Karpas-422 (cell line): Measurements from ENCODE around the gene AHSP. TPM values are rescaled to one million over a fixed set of nuclear protein-coding genes. Genes with fewer than 3 reads are reported as not detected.
A peak's percentile ranks its signal among the peaks of the same experiment; 100 is the strongest.

ENCODE experiments used
- DNase-seq: peaks from one replicate; pipeline ENCODE4 v3.0.0-alpha.2; 2015
- H2AFZ ChIP-seq: fragments of 200-600 bp; sonication (generic); 2 replicates; pipeline ENCODE4 v1.6.1; 2014; ENCODE audit warnings: antibody characterized with exemption, low read length, mixed read lengths
- H3K27ac ChIP-seq: fragments of 200-600 bp; sonication (generic); 2 replicates; pipeline ENCODE4 v1.5.1; 2014; ENCODE audit warnings: mild to moderate bottlenecking, low read length, moderate library complexity
- H3K27me3 ChIP-seq: fragments of 200-600 bp; sonication (generic); 2 replicates; pipeline ENCODE4 v1.6.1; 2014; ENCODE audit warnings: low read length, mixed read lengths
- H3K36me3 ChIP-seq: fragments of 200-600 bp; sonication (generic); 2 replicates; pipeline ENCODE4 v1.6.1; 2014; ENCODE audit warnings: low read length, mixed read lengths; ENCODE audit not compliant: insufficient read depth
- H3K4me1 ChIP-seq: fragments of 200-600 bp; sonication (generic); 2 replicates; pipeline ENCODE4 v1.6.1; 2014; ENCODE audit warnings: mild to moderate bottlenecking, low read length, mixed read lengths
- H3K4me2 ChIP-seq: fragments of 200-600 bp; sonication (generic); 2 replicates; pipeline ENCODE4 v1.6.1; 2014; ENCODE audit warnings: low read length, low read depth, mild to moderate bottlenecking; ENCODE audit not compliant: poor library complexity, severe bottlenecking
- H3K4me3 ChIP-seq: fragments of 200-600 bp; sonication (generic); 2 replicates; pipeline ENCODE4 v1.5.1; 2014; ENCODE audit warnings: mild to moderate bottlenecking, antibody characterized with exemption, low read length, mixed read lengths
- H3K79me2 ChIP-seq: fragments of 200-600 bp; sonication (generic); 2 replicates; pipeline ENCODE4 v1.6.1; 2014; ENCODE audit warnings: mild to moderate bottlenecking, low read length, mixed read lengths
- H3K9ac ChIP-seq: fragments of 200-600 bp; sonication (generic); 2 replicates; pipeline ENCODE4 v1.6.0; 2014; ENCODE audit warnings: low read length
- H3K9me2 ChIP-seq: fragments of 200-600 bp; sonication (generic), shearing (Covaris generic); replicated peaks from 2 replicates; pipeline ENCODE4 v1.6.0; 2014; ENCODE audit warnings: mild to moderate bottlenecking, low read length, moderate library complexity; ENCODE audit not compliant: insufficient read depth
- H3K9me3 ChIP-seq: fragments of 300-700, 200-600 bp; sonication (generic); 2 replicates; pipeline ENCODE4 v1.6.1; 2014; ENCODE audit warnings: low read length, mixed read lengths
- H4K20me1 ChIP-seq: fragments of 200-600 bp; sonication (generic); 2 replicates; pipeline ENCODE4 v1.6.1; 2014; ENCODE audit warnings: mild to moderate bottlenecking, antibody characterized with exemption, low read length, low read depth; ENCODE audit not compliant: insufficient read depth
- total RNA-seq: library from RNA; depleted of rRNA; stranded (reverse); fragments of >200 nt; shearing (Covaris generic); gene quantifications from 2 replicates; pipeline ENCODE4 v1.2.3, GENCODE V29; 2014; ENCODE audit warnings: low replicate concordance

Gene AHSP
- total RNA-seq, 1 experiment from 2014 or later = not detected

DNA sequence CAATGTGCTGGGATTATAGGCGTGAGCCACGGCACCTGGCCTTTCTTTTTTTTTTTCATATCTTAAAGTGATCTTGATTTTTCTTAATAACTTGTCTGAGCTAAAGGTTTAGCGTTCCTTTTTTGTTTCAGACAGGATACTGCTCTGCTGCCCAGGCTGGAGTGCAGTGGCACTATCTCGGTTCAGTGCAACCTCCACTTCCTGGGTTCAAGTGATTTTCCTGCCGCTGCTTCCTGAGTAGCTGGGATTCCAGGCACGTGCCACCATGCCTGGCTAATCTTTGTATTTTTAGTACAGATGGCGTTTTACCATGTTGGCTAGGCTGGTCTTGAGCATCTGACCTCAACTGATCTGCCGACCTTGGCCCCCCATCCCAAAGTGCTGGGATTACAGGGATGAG is 23.5 kb upstream of the AHSP start:
- no peak overlapping the region for H3K9ac ChIP-seq
- peaks cover 22% of the 10 kb centered on the region for H3K4me1 ChIP-seq
- H3K27me3 ChIP-seq = no peaks in the 10 kb centered on the region
- no peaks in the 10 kb centered on the region for H4K20me1 ChIP-seq
- peaks cover 7% of the 10 kb centered on the region; the same call in 1 of the 2 replicates for H3K36me3 ChIP-seq
- no peak overlapping the region for H2AFZ ChIP-seq
- H3K79me2 ChIP-seq = peaks cover 34% of the 10 kb centered on the region
- no peak overlapping the region for H3K4me3 ChIP-seq
- H3K4me2 ChIP-seq = no peak overlapping the region
- no peaks in the 10 kb centered on the region for H3K9me2 ChIP-seq
- no peak for DNase-seq
- no peaks in the 10 kb centered on the region for H3K9me3 ChIP-seq
- no peak overlapping the region for H3K27ac ChIP-seq

DNA sequence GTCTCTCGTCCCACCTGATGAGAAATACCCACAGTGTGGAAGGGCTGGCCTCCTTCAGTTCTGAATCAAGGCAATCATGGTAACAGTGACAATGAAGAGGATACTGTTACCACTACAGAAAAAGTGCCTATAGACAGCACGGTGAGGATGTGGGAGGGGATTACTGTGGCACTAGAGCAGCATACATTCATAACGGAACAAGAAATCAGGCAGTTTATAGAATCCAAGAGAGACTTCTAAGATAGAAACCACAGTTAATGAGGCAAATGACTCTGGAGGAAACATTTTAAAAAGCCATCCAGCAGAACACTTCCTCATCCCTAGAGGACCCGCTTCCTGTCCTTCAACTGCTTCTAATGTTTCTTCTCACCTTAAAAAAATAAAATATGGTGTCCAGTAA is 22.2 kb upstream of the AHSP start:
- Histone ChIP-seq H3K4me3 (no peak overlapping the region), H3K4me2 (no peak overlapping the region), H3K9ac (no peak overlapping the region), H3K27ac (no peak overlapping the region), H3K4me1 (peaks cover 29% of the 10 kb centered on the region), H3K9me2 (no peaks in the 10 kb centered on the region), H3K36me3 (peaks cover 2% of the 10 kb centered on the region; the same call in 1 of the 2 replicates), H3K79me2 (peaks cover 35% of the 10 kb centered on the region), H3K9me3 (no peaks in the 10 kb centered on the region), H4K20me1 (no peaks in the 10 kb centered on the region), H2AFZ (no peak overlapping the region), H3K27me3 (no peaks in the 10 kb centered on the region)
- no peak for DNase-seq

DNA sequence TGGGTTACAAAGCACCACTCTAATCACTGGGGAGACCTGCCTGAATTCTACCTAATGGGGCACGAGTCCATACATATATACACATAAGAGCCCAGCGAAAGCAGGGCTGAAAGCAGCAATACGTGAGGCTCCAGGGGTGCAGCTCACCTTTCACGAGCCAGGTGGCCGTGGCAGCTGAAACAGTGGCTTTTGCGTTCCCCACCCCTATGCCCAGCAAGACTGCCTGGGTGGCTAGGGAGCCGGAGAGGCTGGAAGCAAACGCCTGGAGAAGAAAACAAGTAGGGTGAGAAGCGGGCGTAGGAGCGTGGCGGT is 20.1 kb upstream of the AHSP start:
- Histone ChIP-seq H3K9ac (peak overlapping the region; percentile 84), H3K4me1 (peaks cover 29% of the 10 kb centered on the region), H4K20me1 (no peaks in the 10 kb centered on the region), H3K9me3 (no peaks in the 10 kb centered on the region), H3K27ac (no peak overlapping the region), H2AFZ (peak overlapping the region; percentile 45; the same call in 1 of the 2 replicates), H3K4me2 (peak overlapping the region; percentile 94), H3K36me3 (no peaks in the 10 kb centered on the region), H3K79me2 (peaks cover 35% of the 10 kb centered on the region), H3K27me3 (no peaks in the 10 kb centered on the region), H3K4me3 (peak overlapping the region; percentile 79), H3K9me2 (no peaks in the 10 kb centered on the region)
- no peak for DNase-seq

DNA sequence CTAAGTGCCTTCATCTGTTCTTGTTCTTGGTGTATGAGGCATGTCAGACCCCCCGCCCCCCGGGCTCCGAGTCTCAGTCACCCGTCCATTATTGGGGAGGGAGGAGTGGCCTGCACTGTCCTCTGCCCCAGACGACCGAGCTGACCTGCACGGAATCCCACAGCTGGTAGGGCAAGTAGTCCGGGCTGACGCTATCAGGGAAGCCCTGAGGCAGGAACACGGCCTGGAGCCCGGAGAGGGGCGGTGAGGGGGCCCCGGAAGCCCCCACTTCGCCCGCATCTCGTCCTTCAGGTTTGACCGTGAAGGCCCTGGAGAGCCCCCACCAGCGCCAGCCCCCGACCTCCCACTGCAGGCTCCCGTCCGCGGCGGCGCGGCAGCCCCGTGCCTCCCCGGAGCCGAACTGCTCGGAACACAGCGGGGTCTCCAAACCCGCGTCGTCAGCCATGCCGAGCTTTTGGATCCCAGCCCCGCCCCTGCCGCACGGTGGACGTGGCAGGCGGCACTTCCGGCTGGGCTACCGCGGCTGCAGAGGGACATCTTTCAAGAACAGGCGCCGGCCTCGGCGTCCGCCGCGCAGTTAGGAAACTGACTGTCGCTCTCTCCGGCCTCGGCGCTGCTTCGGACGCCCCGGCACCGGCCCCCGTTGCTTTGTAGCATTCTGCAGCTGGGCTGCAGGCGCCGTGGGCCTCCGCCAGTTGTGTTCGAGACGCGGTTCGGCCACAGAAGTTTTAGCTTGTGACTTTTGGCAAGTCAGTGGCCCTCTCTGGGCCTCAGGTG is 19.6 kb upstream of the AHSP start, which contains the start of gene RUSF1:
Gene RUSF1 (minus strand): TSS at position 463 of the 777 bp plus-strand sequence. CDS start 18 bp downstream, at position 445.
- Histone ChIP-seq H2AFZ (peak within 1 kb of the TSS; percentile 45), H3K9me2 (no peaks in the 10 kb centered on the region), H3K9ac (peak within 1 kb of the TSS; percentile 84), H3K4me1 (peaks cover 29% of the 10 kb centered on the region), H3K4me3 (peak within 1 kb of the TSS; percentile 79), H3K36me3 (no peaks in the 10 kb centered on the region), H3K9me3 (no peaks in the 10 kb centered on the region), H3K27ac (peak within 1 kb of the TSS; percentile 12; the same call in 1 of the 2 replicates), H3K79me2 (peaks cover 35% of the 10 kb centered on the region), H3K4me2 (peak within 1 kb of the TSS; percentile 94), H3K27me3 (no peaks in the 10 kb centered on the region), H4K20me1 (no peaks in the 10 kb centered on the region)
- peak; percentile 94 for DNase-seq

DNA sequence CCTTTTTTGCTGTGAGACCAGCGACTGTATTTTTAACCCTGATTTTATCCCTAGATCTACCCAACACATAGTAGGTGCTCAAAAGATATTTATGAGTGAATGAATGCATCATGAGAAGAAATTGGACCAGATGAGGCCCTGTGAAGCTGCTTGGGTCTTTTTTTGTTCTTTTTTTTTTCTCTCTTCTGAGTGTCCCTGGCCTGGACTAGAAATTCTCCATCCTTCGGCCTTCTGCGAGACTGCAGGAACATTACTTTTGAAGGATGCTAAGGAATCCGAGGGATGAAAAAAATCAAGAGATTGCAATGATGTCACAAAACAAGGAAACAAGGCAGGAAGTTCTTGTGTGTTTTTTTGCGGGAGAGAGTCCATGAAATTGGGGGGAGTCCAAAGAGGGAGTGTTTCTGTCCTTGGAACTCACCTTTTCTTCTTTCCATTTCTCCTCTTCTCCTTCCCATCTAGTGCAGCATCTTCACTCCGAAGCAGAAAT is 18.9 kb upstream of the AHSP start:
- no peaks in the 10 kb centered on the region for H3K9me3 ChIP-seq
- H3K9me2 ChIP-seq = no peaks in the 10 kb centered on the region
- no peaks in the 10 kb centered on the region for H3K27me3 ChIP-seq
- peaks cover 29% of the 10 kb centered on the region for H3K4me1 ChIP-seq
- H3K27ac ChIP-seq = peak overlapping the region; percentile 12; the same call in 1 of the 2 replicates
- peak overlapping the region; percentile 79 for H3K4me3 ChIP-seq
- H3K9ac ChIP-seq = peak overlapping the region; percentile 84
- peak overlapping the region; percentile 94 for H3K4me2 ChIP-seq
- no peaks in the 10 kb centered on the region for H4K20me1 ChIP-seq
- DNase-seq = no peak
- H3K36me3 ChIP-seq = no peaks in the 10 kb centered on the region
- H2AFZ ChIP-seq = peak overlapping the region; percentile 16
- peaks cover 35% of the 10 kb centered on the region for H3K79me2 ChIP-seq

DNA sequence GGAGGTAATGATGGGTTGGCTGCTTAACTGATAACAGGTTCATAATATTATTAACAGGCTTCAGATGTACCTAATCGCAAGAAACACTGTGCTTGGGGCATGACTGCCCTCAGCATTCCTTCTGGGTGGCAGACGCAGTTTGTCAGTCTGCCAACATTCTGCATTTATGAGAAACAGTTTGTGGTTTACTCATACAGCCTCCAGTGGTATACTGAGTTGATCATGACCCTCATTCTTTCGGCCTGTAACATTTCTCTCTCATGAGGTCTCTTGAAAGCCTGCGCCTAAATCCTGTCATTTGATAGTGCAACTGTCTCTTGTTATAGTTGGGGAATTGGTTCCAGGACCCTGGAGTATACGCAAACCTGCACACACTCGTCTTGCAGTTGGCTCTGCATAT is 14.6 kb upstream of the AHSP start:
- no peaks in the 10 kb centered on the region for H3K9me3 ChIP-seq
- no peaks in the 10 kb centered on the region for H3K27me3 ChIP-seq
- no peak overlapping the region for H2AFZ ChIP-seq
- no peaks in the 10 kb centered on the region for H3K36me3 ChIP-seq
- no peak for DNase-seq
- H3K4me2 ChIP-seq = no peak overlapping the region
- H3K4me3 ChIP-seq = no peak overlapping the region
- H3K27ac ChIP-seq = no peak overlapping the region
- no peak overlapping the region for H3K9ac ChIP-seq
- H3K9me2 ChIP-seq = no peaks in the 10 kb centered on the region
- peaks cover 11% of the 10 kb centered on the region for H3K4me1 ChIP-seq
- no peaks in the 10 kb centered on the region for H4K20me1 ChIP-seq
- peaks cover 9% of the 10 kb centered on the region for H3K79me2 ChIP-seq

DNA sequence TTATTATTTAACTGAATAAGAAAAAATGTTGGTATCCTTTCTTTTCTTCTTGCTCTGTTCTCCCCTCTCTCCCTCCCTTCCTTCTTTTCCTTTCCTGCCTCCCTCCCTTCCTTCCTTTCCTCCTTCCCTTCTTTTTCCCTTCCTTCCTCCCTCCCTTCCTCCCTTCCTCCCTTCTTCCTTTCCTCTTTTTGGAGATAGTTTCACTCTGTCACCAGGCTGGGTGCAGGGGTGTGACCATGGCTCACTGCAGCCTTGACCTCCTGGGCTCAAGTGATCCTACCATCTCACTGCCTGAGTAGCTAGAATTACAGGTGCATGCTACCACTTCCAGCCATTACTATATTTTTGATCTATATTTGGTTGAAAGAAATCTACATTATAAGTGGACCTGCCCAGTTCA is 13.8 kb upstream of the AHSP start:
- Histone ChIP-seq H2AFZ (no peak overlapping the region), H3K4me3 (no peak overlapping the region), H4K20me1 (no peaks in the 10 kb centered on the region), H3K79me2 (peaks cover 3% of the 10 kb centered on the region), H3K9me2 (no peaks in the 10 kb centered on the region), H3K27ac (no peak overlapping the region), H3K9ac (no peak overlapping the region), H3K4me1 (peaks cover 10% of the 10 kb centered on the region), H3K9me3 (no peaks in the 10 kb centered on the region), H3K36me3 (no peaks in the 10 kb centered on the region), H3K27me3 (no peaks in the 10 kb centered on the region), H3K4me2 (no peak overlapping the region)
- DNase-seq = no peak

DNA sequence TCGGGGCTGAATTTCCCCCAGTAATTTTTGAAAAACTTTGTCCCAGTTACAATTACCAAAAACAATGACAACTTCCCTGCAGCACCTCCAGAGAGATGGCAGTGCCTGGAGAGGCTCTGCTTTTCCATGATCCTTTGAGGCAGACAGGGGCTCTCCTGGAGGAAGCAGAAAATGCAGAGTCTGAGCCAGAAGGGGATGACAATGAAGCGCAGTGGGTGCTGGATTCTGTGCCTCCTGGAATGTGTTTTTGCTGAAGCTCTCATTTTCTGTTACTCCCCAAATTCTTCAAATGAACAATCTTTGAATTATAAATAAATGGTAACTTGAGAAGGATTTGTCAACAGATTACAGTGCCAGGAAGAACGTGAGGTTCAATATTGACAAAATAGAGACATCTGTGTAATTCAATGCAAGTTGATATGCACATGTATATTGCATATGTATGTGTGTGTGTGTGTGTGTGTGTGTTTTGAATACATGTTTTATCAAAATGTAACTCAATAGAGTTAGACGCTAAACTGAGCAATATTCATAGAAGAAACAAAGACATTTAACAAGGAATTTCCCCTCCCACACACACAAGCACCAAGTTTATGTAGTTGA is 9.8 kb upstream of the AHSP start:
- H2AFZ ChIP-seq = no peak overlapping the region
- no peaks in the 10 kb centered on the region for H3K4me1 ChIP-seq
- no peak overlapping the region for H3K4me3 ChIP-seq
- H3K79me2 ChIP-seq = no peaks in the 10 kb centered on the region
- no peaks in the 10 kb centered on the region for H4K20me1 ChIP-seq
- H3K36me3 ChIP-seq = no peaks in the 10 kb centered on the region
- no peaks in the 10 kb centered on the region for H3K9me3 ChIP-seq
- no peaks in the 10 kb centered on the region for H3K27me3 ChIP-seq
- no peak overlapping the region for H3K4me2 ChIP-seq
- H3K27ac ChIP-seq = no peak overlapping the region
- H3K9me2 ChIP-seq = no peaks in the 10 kb centered on the region
- peak; percentile 27 for DNase-seq
- H3K9ac ChIP-seq = no peak overlapping the region
